ENCODE measurements around the gene CLN3.

GRCh38 chr16:28520672-28521071, 28.8 kb upstream of the CLN3 start:
- TF ChIP-seq CTCF (IDR thresholded peaks at IDR 0.05; ENCODE audit: insufficient read depth, low read length) = no peak
- TF ChIP-seq GABPA (IDR thresholded peaks at IDR 0.05; ENCODE audit: low read depth) = no peak
- no peak for TF ChIP-seq REST (IDR thresholded peaks at IDR 0.05; ENCODE audit: insufficient replicate concordance, low read depth)
- no peak for TF ChIP-seq POLR2AphosphoS5 (IDR thresholded peaks at IDR 0.05; ENCODE audit: low read depth)

All from HL-60 (cell line).